Embryonic facial prominence (tissue), 1 donor: ENCODE data around the gene SPRR2E.
"Not testable (repeated sequence)": the region's sequence is repeated elsewhere in the genome, so short reads cannot be mapped to it uniquely, and the experiment has no call there.

Experiments
- DNase-seq: peaks from one replicate; pipeline ENCODE4 v3.0.0-alpha.2; 2016; ENCODE audit errors: extremely low spot score

SPRR2E gene

GRCh38 chr1:153094426-153094825 is at the start of gene SPRR2E:
TSS of gene SPRR2E (minus strand) at chr1:153094526. CDS start at chr1:153093751, 775 bp downstream.
- DNase-seq = no peak

DNA sequence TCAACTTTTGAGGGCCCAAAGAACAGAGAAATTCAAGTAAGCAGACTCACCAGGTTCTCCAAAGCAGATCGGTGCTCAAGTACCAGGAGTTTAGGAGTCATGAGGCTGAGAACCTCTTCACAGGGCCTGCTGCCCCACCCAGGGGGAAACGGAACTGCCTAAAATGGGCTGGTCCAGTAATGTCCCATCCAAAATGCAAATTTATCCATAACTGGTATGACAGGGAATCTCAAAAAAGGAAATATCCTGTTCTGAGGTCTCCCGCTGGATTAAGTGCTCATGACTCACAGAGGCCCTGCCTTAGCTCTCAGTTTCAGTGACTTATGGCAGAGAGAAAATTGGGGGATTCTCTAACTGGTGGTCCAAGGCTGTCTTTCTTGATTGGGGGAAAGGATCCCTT is 47.1 kb upstream of the SPRR2E start:
- DNase-seq = no peak

DNA sequence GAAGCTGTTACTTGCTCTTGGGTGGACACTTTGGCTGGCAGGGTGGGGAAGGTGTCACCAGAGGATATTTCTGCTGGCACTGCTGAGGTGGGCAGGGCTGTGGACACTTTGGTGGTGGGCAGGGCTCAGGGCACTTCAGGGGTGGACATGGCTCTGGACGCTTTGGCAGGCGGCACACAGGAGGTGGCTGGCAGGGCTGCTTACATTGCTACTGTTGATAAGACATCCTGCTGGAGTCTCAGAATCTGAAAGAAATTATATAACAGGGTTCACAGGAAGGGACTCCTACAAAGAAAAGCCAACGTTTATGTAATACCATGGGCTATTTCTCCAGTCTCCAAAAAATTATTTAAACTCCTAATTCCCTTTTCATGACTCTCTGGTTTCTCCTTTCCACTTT is 46.2 kb upstream of the SPRR2E start:
- DNase-seq = no peak

GRCh38 chr1:153133743-153134142 is 39.4 kb upstream of the SPRR2E start:
- no peak for DNase-seq

- no peak for DNase-seq
These were observed 38.9 kb upstream of the SPRR2E start for GRCh38 chr1:153133267-153133666.

DNA sequence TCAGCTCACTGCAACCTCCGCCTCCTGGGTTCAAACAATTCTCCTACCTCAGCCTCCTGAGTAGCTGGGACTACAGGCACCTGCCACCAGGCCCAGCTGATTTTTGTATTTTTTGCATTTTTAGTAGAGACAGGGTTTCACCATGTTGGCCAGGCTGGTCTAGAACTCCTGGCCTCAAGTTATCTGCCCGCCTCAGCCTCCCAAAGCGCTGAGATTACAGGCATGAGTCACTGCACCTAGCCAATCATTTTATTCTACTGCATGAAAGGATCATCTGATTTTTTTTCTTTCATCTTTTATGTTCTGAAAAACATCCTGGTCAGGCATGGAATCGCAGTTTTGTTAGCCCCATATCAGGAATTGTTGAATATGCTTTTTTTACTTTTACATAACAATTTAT is 34.4 kb upstream of the SPRR2E start:
- not testable (repeated sequence) for DNase-seq

DNA sequence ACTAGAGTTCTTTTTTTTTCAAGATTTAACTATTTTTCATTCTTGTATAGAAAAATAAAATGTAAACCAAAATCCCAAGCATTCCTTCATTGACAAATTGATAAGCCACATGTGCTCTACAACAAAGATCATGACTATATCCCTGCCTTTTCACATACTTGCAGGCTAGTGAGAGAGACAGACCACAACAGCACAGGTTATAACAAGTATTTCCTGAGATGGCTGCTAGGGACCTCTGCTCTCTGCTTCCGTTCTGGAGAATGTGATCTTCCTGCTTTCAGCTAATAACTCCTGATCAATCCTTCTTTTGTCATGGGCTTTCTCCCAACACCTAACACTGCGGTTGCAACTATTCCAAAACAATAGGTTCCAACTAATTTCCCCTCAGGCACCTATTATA is 33.0 kb upstream of the SPRR2E start:
- DNase-seq = no peak

- DNase-seq = no peak
These were observed 31.2 kb upstream of the SPRR2E start for GRCh38 chr1:153125536-153125935.

DNA sequence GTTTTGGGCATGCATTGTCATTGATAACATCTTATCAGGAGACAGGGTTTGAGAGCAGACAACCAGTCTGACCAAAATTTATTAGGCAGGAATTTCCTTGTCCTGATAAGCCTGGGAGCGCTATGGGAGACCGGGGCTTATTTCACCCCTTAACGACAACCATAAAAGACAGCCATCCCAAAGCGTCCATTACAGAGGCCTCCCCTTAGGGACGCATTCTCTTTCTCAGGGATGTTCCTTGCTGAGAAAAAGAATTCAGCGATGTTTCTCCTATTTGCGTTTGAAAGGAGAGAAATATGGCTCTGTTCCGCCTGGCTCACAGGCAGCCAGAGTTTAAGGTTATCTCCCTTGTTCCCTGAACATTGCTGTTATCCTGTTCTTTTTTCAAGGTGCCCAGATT is 29.5 kb upstream of the SPRR2E start:
- DNase-seq = not testable (repeated sequence)

DNA sequence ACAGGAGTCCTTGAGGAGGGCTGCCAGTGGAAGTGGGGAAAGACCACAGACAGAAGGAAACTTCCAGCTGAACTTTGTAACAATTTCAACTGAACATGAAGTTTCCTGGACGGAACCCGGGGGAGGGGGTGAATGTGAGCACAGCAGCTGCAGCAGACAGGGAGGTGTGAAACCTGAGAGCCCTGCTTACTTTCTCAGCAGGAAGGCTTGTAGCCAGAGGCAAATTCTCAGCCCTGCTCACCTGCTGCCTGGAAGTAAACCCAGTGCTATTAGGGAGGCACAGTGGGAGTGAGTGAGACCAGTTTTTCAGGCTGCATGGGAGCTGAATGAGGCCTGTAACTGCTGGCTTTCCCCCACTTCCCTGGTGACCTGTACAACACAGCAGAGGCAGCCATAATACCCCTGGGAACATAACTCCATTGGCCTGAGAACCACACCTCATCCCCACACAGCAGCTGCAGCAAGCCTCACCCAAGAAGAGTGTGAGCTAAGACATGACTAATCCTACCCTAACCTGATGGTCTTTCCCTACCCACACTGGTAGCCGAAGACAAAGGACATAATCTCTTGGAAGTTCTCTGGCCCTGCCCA is 28.6 kb upstream of the SPRR2E start:
- DNase-seq = no peak

DNA sequence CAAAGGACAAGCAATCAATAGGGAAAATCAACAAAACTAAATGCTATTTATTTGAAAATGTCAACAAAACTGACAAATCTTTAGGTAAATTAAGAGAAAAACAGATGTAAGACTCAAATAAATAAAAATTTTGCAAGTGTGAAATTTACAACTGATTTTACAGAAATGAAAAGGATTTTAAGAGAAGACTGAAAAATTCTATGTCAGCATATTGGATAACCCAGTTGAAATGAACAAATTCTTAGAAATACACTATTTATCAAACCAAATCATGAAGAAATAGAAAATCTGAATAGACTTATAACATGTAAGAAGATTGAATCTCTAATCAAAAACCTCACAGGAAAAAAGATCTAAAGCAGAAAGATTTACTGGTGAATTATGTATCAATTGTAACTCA is 26.6 kb upstream of the SPRR2E start:
- no peak for DNase-seq

- DNase-seq = no peak
These were observed 25.2 kb upstream of the SPRR2E start for GRCh38 chr1:153119491-153119971.

- not testable (repeated sequence) for DNase-seq
These were observed 20.9 kb upstream of the SPRR2E start for GRCh38 chr1:153115264-153115663.

DNA sequence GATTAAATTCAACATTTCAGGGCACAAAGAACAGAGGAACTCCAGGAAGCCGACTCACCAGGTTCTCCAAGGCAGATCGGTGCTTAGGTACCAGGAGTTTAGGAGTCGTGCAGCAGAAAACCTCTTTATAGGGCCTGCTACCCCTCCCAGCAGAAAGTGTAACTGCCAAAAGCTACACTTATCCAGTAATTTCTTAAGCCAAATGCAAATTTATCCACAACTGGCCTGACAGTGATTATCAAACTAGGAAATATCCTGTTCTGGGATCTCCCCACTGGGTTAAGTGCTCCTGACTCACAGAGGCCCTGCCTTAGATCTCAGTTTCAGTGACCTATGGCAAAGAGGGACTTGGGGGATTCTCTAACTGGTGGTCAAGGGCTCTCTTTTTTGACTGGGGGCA is 19.1 kb upstream of the SPRR2E start, which contains the start of gene SPRR2F:
Gene SPRR2F (minus strand): TSS at position 101 of the 400 bp plus-strand sequence. CDS start 783 bp downstream, outside the sequence.
- no peak for DNase-seq

DNA sequence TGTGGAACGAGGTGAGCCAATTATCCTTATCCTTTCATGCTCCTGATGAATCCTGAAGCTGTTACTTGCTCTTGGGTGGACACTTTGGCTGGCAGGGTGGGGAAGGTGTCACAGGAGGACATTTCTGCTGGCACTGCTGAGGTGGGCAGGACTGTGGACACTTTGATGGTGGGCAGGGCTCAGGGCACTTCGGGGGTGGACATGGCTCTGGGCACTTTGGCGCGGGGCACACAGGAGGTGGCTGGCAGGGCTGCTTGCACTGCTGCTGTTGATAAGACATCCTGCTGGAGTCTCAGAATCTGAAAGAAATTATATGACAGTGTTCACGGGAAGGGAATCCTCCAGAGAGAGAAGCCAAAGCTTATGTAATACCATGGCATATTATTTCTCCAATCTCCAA is 18.1 kb upstream of the SPRR2E start:
- DNase-seq = not testable (repeated sequence)

- DNase-seq = no peak
These were observed 5.9 kb upstream of the SPRR2E start for GRCh38 chr1:153100245-153100644.

DNA sequence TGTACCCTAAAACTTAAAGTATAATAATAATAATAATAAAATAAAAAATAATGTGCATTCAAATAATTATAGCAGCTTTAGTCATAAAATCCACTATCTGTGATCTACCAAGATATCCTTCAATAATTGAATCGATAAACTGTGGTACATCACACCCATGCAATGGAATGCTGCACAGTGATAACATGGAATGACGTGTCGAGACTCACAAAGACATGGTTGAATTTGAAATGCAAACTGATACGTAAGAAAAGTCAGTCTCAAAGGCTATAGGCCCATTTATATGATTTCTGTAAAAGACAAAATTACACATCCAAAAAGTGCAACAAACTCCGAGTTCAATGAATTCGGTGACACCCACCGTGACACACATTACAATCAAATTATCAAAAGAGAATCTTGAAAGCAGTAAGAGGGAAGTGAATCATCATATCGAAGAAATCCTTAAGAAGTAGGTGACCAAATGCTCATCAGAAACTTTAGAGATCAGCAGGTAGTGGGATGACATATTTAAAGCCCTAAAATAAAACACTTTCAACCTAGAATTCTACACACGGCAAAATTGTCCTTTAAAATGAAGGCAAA is 5.2 kb upstream of the SPRR2E start:
- no peak for DNase-seq

DNA sequence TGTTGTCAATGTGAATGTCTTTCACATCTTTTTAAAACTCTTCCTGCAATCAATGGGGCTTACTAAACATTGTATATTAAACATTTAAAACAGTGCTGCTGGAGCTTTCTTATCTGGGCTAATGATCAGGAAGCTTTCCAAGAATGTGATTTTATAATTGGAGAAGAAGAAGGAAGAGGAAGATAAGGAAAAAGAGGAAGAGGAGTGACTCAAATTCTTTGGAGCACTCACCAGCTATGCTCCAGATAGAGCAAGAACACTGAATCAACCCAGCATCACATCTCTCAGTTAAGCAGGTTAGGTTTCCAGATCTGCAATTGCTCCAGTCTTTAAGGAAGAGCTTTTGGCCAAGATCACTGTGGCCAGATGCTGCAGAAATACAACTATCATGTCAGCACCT is 1.4 kb upstream of the SPRR2E start:
- no peak for DNase-seq

GRCh38 chr1:153087652-153088051 is 6.7 kb downstream of the SPRR2E start:
- no peak for DNase-seq

- DNase-seq = no peak
These were observed 12.6 kb downstream of the SPRR2E start for GRCh38 chr1:153081736-153082135.

DNA sequence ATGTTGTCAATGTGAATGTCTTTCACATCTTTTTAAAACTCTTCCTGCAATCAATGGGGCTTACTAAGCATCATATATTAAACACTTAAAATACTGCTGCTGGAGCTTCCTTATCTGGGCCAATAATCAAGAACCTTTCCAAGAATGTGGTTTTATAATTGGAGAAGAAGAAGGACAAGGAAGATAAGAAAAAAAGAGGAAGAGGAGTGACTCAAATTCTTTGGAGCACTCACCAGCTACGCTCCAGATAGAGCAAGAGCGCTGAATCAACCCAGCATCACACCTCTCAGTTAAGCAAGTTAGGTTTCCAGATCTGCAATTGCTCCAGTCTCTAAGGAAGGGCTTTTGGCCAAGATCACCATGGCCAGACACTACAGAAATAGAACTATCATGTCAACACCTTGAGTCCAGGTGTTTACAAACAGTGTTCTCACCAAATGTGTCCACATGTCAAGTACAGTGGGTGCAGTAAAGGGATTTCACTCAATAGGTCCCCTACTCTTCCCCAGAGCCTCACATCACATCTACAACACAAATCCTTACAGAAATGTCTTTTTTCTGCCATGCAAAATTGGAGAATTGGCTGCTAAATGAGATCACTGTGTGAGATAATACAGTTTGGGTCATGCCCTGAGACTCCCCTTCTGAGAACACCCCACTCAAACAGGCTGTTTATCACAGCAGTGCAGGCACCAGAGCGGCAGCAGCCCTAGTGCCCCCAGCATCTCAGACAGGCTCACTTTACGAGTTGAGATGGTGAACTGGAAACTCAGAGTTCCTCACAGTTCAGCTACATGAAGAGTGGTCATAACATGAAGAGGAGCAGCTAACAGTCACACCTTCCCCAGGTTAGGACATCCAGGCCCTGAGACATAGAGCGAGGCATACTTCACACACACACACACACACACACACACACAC is 21.3 kb downstream of the SPRR2E start:
- no peak for DNase-seq

DNA sequence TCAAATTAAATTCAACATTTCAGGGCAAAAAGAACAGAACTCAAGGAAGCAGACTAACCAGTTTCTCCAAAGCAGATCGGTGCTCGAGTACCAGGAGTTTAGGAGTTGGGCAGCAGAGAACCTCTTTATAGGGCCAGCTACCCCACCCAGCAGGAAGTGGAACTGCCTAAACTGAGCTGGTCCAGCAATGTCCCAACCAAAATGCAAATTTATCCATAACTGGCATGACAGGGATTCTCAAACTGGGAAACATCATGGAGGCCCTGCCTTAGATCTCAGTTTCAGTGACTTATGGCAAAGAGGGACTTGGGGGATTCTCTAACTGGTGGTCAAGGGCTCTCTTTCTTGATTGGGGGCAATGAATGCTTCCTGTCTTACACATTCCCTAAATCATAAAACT is 22.8 kb downstream of the SPRR2E start, which contains the start of gene SPRR2B:
Gene SPRR2B (minus strand): TSS at position 101 of the 400 bp plus-strand sequence. CDS start 772 bp downstream, outside the sequence.
- no peak for DNase-seq
